Hematopoietic multipotent progenitor cell treated with erythropoietin and hydrocortisone succinate and interleukin-3 and kit ligand, for 4 days (in vitro differentiated cells): ENCODE measurements around the gene ADCYAP1R1.

Source experiments
- DNase-seq: peaks from one replicate; pipeline ENCODE4 v3.0.0-alpha.2; 2015

ADCYAP1R1 gene

GRCh38 chr7:31051598-31052486, at the start of gene ADCYAP1R1:
Gene ADCYAP1R1 (plus strand): TSS chr7:31052308. CDS start chr7:31063265, 10,957 bp downstream.
- no peak for DNase-seq

- no peak for DNase-seq
Observed at GRCh38 chr7:31003097-31003496, 49.0 kb upstream of the ADCYAP1R1 start.

- DNase-seq = no peak
Observed at GRCh38 chr7:31003721-31004120, 48.4 kb upstream of the ADCYAP1R1 start.

GRCh38 chr7:31004393-31004792, 47.7 kb upstream of the ADCYAP1R1 start:
- no peak for DNase-seq

- no peak for DNase-seq
Observed at GRCh38 chr7:31006857-31007256, 45.3 kb upstream of the ADCYAP1R1 start.

GRCh38 chr7:31007634-31008033, 44.5 kb upstream of the ADCYAP1R1 start:
- no peak for DNase-seq

GRCh38 chr7:31014826-31015225, 37.3 kb upstream of the ADCYAP1R1 start:
- no peak for DNase-seq

GRCh38 chr7:31017032-31017675, 35.0 kb upstream of the ADCYAP1R1 start:
- DNase-seq = no peak

GRCh38 chr7:31017721-31018120, 34.4 kb upstream of the ADCYAP1R1 start:
- no peak for DNase-seq

GRCh38 chr7:31019509-31019908, 32.6 kb upstream of the ADCYAP1R1 start:
- DNase-seq = peak; percentile 35

GRCh38 chr7:31020161-31020560, 31.9 kb upstream of the ADCYAP1R1 start:
- no peak for DNase-seq

GRCh38 chr7:31020652-31021051, 31.5 kb upstream of the ADCYAP1R1 start:
- no peak for DNase-seq

GRCh38 chr7:31022117-31022516, 30.0 kb upstream of the ADCYAP1R1 start:
- DNase-seq = no peak

GRCh38 chr7:31022726-31023125, 29.4 kb upstream of the ADCYAP1R1 start:
- no peak for DNase-seq

GRCh38 chr7:31023877-31024276, 28.2 kb upstream of the ADCYAP1R1 start:
- no peak for DNase-seq

GRCh38 chr7:31027161-31027965, 24.7 kb upstream of the ADCYAP1R1 start:
- DNase-seq = no peak

GRCh38 chr7:31028006-31028405, 24.1 kb upstream of the ADCYAP1R1 start:
- DNase-seq = no peak

GRCh38 chr7:31028417-31028992, 23.6 kb upstream of the ADCYAP1R1 start:
- no peak for DNase-seq

GRCh38 chr7:31029251-31030042, 22.7 kb upstream of the ADCYAP1R1 start:
- no peak for DNase-seq

GRCh38 chr7:31033674-31034300, 18.3 kb upstream of the ADCYAP1R1 start:
- no peak for DNase-seq

- DNase-seq = no peak
Observed at GRCh38 chr7:31036924-31037323, 15.2 kb upstream of the ADCYAP1R1 start.

- no peak for DNase-seq
Observed at GRCh38 chr7:31043051-31043471, 9.0 kb upstream of the ADCYAP1R1 start.
